Astrocyte (in vitro differentiated cells and primary cell): ENCODE measurements around the gene LANCL2.

Experiments
- CTCF ChIP-seq: IDR thresholded peaks from 2 replicates; pipeline ENCODE4 v1.5.1; 2011; ENCODE audit warnings: low read depth, mild to moderate bottlenecking, inconsistent platforms, low read length, moderate library complexity; ENCODE audit not compliant: insufficient read depth
- EZH2 ChIP-seq: IDR thresholded peaks from 2 replicates; pipeline ENCODE4 v1.6.1; 2012; ENCODE audit warnings: mild to moderate bottlenecking, low read length, inconsistent platforms; ENCODE audit not compliant: insufficient read depth

GRCh38 chr7:55343002-55343781, 21.9 kb upstream of the LANCL2 start:
- TF ChIP-seq CTCF (no peak), EZH2 (no peak)
